Lower leg skin (tissue), 4 donors: ENCODE measurements around the gene EOGT. TPM values are rescaled to one million over a fixed set of nuclear protein-coding genes. Genes with fewer than 3 reads are reported as not detected.

Experiments used
- DNase-seq, 2 donors: peaks; one replicate each; pipeline ENCODE4 v3.0.0-alpha.2; 2019; ENCODE audit warnings: low spot score in 2 of 2
- H3K4me3 ChIP-seq: fragments of 200-600 bp; sonication (generic); 2 replicates; pipeline ENCODE4 v1.5.1; 2017; ENCODE audit warnings: mild to moderate bottlenecking, low read depth; ENCODE audit not compliant: poor library complexity, severe bottlenecking
- POLR2A ChIP-seq, 2 donors: fragments of 450-650 bp; IDR thresholded peaks; one replicate each; pipeline ENCODE4 v1.6.1; 2016 to 2017; ENCODE audit warnings: antibody characterized with exemption in 2 of 2, mild to moderate bottlenecking in 1 of 2, moderate library complexity in 1 of 2
- WGBS, 2 donors: methylation state at CpG; one replicate each; pipeline ENCODE4 v1.1.5; 2018; 5-methylcytosine and 5-hydroxymethylcytosine counted together
- intact Hi-C: fragments of 100-400 bp; cut with DNase I; formaldehyde crosslinking; loops from one replicate; pipeline ENCODE4 v1.15.0; 2023; ENCODE audit warnings: low total_unique reads
- total RNA-seq, 4 donors: library from RNA; depleted of rRNA; stranded (reverse); fragments of >200 nt; gene quantifications; one replicate each; pipeline ENCODE4 v1.1.0, GENCODE V29; 2016
- TF ChIP-seq, protein P1 (sequence below), 3 donors: fragments of 450-650 bp; IDR thresholded peaks; one replicate each; pipeline ENCODE4 v1.5.1; 2016; ENCODE audit warnings: antibody characterized with exemption in 3 of 3, mild to moderate bottlenecking in 3 of 3, moderate library complexity in 2 of 3

Gene EOGT
- total RNA-seq, 4 donors from 2014 or later = 11.3 to 22.8 (median 16.0) TPM

DNA sequence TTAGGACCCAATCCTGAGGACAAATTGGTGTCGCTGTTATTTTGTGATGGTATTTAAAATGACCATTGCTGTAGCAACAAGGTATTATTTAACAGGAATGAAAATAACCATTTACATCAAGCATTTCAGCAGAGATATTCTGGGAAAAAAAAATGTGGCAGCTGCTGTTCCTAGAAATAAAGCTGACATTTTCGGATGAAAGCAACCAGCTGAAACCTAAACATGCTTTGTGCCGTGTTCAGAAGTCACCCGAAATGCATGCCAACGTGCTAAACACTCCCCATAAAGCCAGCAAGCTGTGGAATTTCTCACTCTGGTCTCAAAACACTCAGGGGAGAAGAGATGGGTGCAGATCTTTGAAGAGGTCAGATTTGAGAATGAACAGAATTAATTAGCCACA, 49.6 kb downstream of the EOGT start:
- DNase-seq = no peak
- H3K4me3 ChIP-seq = no peak overlapping the region
- 41 to 48% methylated on average over 5 of the region's 5 CpGs for WGBS, 2 donors
- intact Hi-C loops = no loop called here
- TF ChIP-seq, protein P1, sequence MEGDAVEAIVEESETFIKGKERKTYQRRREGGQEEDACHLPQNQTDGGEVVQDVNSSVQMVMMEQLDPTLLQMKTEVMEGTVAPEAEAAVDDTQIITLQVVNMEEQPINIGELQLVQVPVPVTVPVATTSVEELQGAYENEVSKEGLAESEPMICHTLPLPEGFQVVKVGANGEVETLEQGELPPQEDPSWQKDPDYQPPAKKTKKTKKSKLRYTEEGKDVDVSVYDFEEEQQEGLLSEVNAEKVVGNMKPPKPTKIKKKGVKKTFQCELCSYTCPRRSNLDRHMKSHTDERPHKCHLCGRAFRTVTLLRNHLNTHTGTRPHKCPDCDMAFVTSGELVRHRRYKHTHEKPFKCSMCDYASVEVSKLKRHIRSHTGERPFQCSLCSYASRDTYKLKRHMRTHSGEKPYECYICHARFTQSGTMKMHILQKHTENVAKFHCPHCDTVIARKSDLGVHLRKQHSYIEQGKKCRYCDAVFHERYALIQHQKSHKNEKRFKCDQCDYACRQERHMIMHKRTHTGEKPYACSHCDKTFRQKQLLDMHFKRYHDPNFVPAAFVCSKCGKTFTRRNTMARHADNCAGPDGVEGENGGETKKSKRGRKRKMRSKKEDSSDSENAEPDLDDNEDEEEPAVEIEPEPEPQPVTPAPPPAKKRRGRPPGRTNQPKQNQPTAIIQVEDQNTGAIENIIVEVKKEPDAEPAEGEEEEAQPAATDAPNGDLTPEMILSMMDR (IDR thresholded peaks at IDR 0.05) = no peak
- no peak for TF ChIP-seq POLR2A (IDR thresholded peaks at IDR 0.05)

GRCh38 chr3:68963376-68963775, 50.1 kb downstream of the EOGT start:
- intact Hi-C loops = no loop called here
- no peak for TF ChIP-seq POLR2A (IDR thresholded peaks at IDR 0.05)
- TF ChIP-seq, protein P1 (IDR thresholded peaks at IDR 0.05) = no peak
- no peak overlapping the region for H3K4me3 ChIP-seq
- DNase-seq = no peak

GRCh38 chr3:68958932-68959331, 54.6 kb downstream of the EOGT start:
- no peak for DNase-seq
- WGBS, 2 donors = 60 to 66% methylated on average over 3 of the region's 3 CpGs
- no peak for TF ChIP-seq POLR2A (IDR thresholded peaks at IDR 0.05)
- TF ChIP-seq, protein P1 (IDR thresholded peaks at IDR 0.05) = no peak
- H3K4me3 ChIP-seq = no peak overlapping the region
- intact Hi-C loops = no loop called here

GRCh38 chr3:68957895-68958294, 55.6 kb downstream of the EOGT start:
- no peak for DNase-seq
- H3K4me3 ChIP-seq = no peak overlapping the region
- intact Hi-C loops = no loop called here
- TF ChIP-seq, protein P1 (IDR thresholded peaks at IDR 0.05) = no peak
- no peak for TF ChIP-seq POLR2A (IDR thresholded peaks at IDR 0.05)
- WGBS, 2 donors = 83 to 85% methylated on average over 3 of the region's 3 CpGs

DNA sequence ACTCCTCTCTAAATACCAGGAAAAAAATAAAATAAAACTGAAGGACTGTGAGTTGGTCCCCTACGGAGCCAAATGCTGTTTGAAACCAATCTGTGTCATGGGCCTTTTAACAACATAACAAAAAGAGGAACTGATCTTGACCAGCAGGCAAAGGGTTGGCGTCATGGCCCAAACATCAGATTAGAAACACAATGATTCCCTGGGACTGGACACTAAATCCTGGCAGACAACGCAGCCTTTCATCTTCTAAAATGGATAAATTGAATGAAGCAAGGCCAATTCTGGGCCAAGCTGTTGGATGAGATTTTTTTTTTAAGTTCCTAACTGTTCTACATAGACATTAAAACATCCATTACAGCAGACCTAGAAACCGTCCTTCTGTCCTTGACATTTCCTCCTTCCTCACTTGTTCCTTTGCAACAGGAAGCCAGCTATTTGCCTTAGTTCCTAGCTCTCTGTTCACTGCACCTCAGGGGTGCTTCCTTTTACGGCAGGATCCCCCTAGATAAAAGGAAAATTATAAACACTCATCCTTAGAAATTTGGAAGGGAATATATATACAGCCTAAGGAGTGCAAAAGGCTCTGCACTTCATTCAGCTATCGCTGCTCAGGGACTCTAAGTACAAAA, 59.6 kb downstream of the EOGT start:
- WGBS, 2 donors = 64 to 65% methylated on average over 6 of the region's 6 CpGs
- no peak for DNase-seq
- no peak for TF ChIP-seq POLR2A (IDR thresholded peaks at IDR 0.05)
- TF ChIP-seq, protein P1 (IDR thresholded peaks at IDR 0.05) = no peak
- intact Hi-C loops = no loop called here
- H3K4me3 ChIP-seq = no peak overlapping the region

GRCh38 chr3:68945225-68945624, 68.3 kb downstream of the EOGT start:
- TF ChIP-seq, protein P1 (IDR thresholded peaks at IDR 0.05) = no peak
- TF ChIP-seq POLR2A (IDR thresholded peaks at IDR 0.05) = no peak
- intact Hi-C loops = no loop called here
- WGBS, 2 donors = 42 to 45% methylated on average over 1 of the region's 1 CpG
- no peak overlapping the region for H3K4me3 ChIP-seq
- no peak for DNase-seq
